Dermis blood vessel endothelial cell (primary cell): ENCODE data around the gene CD72. TPM values are rescaled to one million over a fixed set of nuclear protein-coding genes. Genes with fewer than 3 reads are reported as not detected.
"Not testable (repeated sequence)": the region's sequence is repeated elsewhere in the genome, so short reads cannot be mapped to it uniquely, and the experiment has no call there.

Source experiments
- DNase-seq: peaks from one replicate; pipeline ENCODE4 v3.0.0; 2010
- total RNA-seq: library from RNA; depleted of rRNA; stranded (reverse); fragments of >200 nt; gene quantifications from 2 replicates; pipeline ENCODE4 v1.2.3, GENCODE V29; 2014

CD72 gene
- total RNA-seq, 1 donor from 2014 or later: not detected

GRCh38 chr9:35583521-35583920 is 34.7 kb downstream of the CD72 start:
- DNase-seq: not testable (repeated sequence)

GRCh38 chr9:35579659-35580227 is 38.5 kb downstream of the CD72 start:
- not testable (repeated sequence) for DNase-seq

GRCh38 chr9:35579130-35579529 is 39.1 kb downstream of the CD72 start:
- no peak for DNase-seq

- DNase-seq: no peak
Observed at GRCh38 chr9:35577486-35577885, 40.7 kb downstream of the CD72 start.

- no peak for DNase-seq
Observed at GRCh38 chr9:35575478-35575877, 42.7 kb downstream of the CD72 start.

- DNase-seq: no peak
Observed at GRCh38 chr9:35574578-35575122, 43.6 kb downstream of the CD72 start.

GRCh38 chr9:35570709-35571504 is 47.3 kb downstream of the CD72 start:
- DNase-seq: no peak

GRCh38 chr9:35569206-35569605 is 49.0 kb downstream of the CD72 start:
- DNase-seq: no peak

GRCh38 chr9:35568196-35568595 is 50.0 kb downstream of the CD72 start:
- no peak for DNase-seq

GRCh38 chr9:35566417-35566816 is 51.8 kb downstream of the CD72 start:
- no peak for DNase-seq

GRCh38 chr9:35564658-35565061 is 53.6 kb downstream of the CD72 start:
- no peak for DNase-seq

- peak; percentile 65 for DNase-seq
Observed at GRCh38 chr9:35563791-35564197, 54.4 kb downstream of the CD72 start.

GRCh38 chr9:35562895-35563780 is 55.1 kb downstream of the CD72 start:
- peak; percentile 21 for DNase-seq

GRCh38 chr9:35561468-35562261 is 56.5 kb downstream of the CD72 start:
- DNase-seq: no peak

- DNase-seq: no peak
Observed at GRCh38 chr9:35560625-35561337, 57.4 kb downstream of the CD72 start.

Other genes starting within 250 kb of the CD72 start
- 15.8 and 24.5 TPM in 2 replicates for gene RUSC2, start 128.3 kb downstream of the CD72 start, total RNA-seq
- gene TESK1, start 13.2 kb downstream of the CD72 start, total RNA-seq: 8.7 and 11.6 TPM in 2 replicates
- not detected in 2 replicates for gene SIT1, start 32.5 kb upstream of the CD72 start, total RNA-seq
- gene RMRP, start 39.6 kb upstream of the CD72 start, total RNA-seq: 9,128 and 10,291 TPM in 2 replicates
- gene CCDC107, start 39.9 kb upstream of the CD72 start, total RNA-seq: 8.5 and 12.4 TPM in 2 replicates
- 0.34 and 3.1 TPM in 2 replicates for gene ARHGEF39, start 46.8 kb upstream of the CD72 start, total RNA-seq
- not detected in 2 replicates for gene CA9, start 55.5 kb upstream of the CD72 start, total RNA-seq
- gene TPM2, start 71.5 kb upstream of the CD72 start, total RNA-seq: 10.2 and 19.6 TPM in 2 replicates
- 250 and 670 TPM in 2 replicates for gene TLN1, start 113.8 kb upstream of the CD72 start, total RNA-seq
- 57.5 and 66.5 TPM in 2 replicates for gene CREB3, start 114.3 kb upstream of the CD72 start, total RNA-seq
- gene GBA2, start 130.8 kb upstream of the CD72 start, total RNA-seq: 95.2 and 121 TPM in 2 replicates
- gene RGP1, start 130.9 kb upstream of the CD72 start, total RNA-seq: 10.6 and 20.7 TPM in 2 replicates
- gene MSMP, start 135.9 kb upstream of the CD72 start, total RNA-seq: 42.5 and 66.8 TPM in 2 replicates
- gene NPR2, start 173.2 kb upstream of the CD72 start, total RNA-seq: 2.7 and 10.8 TPM in 2 replicates
- gene SPAG8, start 193.8 kb upstream of the CD72 start, total RNA-seq: 0.19 TPM in 1 of 2 replicates, not detected in the other
- gene HINT2, start 196.6 kb upstream of the CD72 start, total RNA-seq: 5.8 and 11.5 TPM in 2 replicates
- gene FAM221B, start 210.3 kb upstream of the CD72 start, total RNA-seq: not detected in 2 replicates
- under 0.01 and 0.23 TPM in 2 replicates for gene TMEM8B, start 210.8 kb upstream of the CD72 start, total RNA-seq